Immature natural killer cell (primary cell): ENCODE results near the gene SURF4. TPM values are rescaled to one million over a fixed set of nuclear protein-coding genes. Genes with fewer than 3 reads are reported as not detected.

Experiments used
- DNase-seq, 3 donors: peaks; one replicate each; pipeline ENCODE4 v3.0.0; 2022; ENCODE audit warnings: mixed read lengths in 1 of 3
- H3K27ac Mint-ChIP-seq, 6 donors: one replicate each; pipeline ENCODE4 v1.8.0; 2020; ENCODE audit warnings: mixed read lengths in 6 of 6, mild to moderate bottlenecking in 5 of 6, inconsistent platforms in 4 of 6, moderate library complexity in 3 of 6
- H3K27me3 Mint-ChIP-seq, 3 donors: one replicate each; pipeline ENCODE4 v1.8.0; 2020 to 2021; ENCODE audit warnings: low read depth in 3 of 3, mild to moderate bottlenecking in 3 of 3, mixed read lengths in 3 of 3, moderate library complexity in 3 of 3, inconsistent platforms in 1 of 3
- H3K36me3 Mint-ChIP-seq, 3 donors: one replicate each; pipeline ENCODE4 v1.8.0; 2020; ENCODE audit warnings: mixed read lengths in 3 of 3, inconsistent platforms in 2 of 3, mild to moderate bottlenecking in 2 of 3
- H3K4me1 Mint-ChIP-seq, 2 donors: one replicate each; pipeline ENCODE4 v1.8.0; 2020; ENCODE audit warnings: inconsistent platforms in 2 of 2, mild to moderate bottlenecking in 2 of 2, mixed read lengths in 2 of 2, moderate library complexity in 1 of 2
- H3K4me3 Mint-ChIP-seq, 5 donors: one replicate each; pipeline ENCODE4 v1.8.0; 2020; ENCODE audit warnings: mild to moderate bottlenecking in 5 of 5, mixed read lengths in 5 of 5, inconsistent platforms in 3 of 5, moderate library complexity in 3 of 5
- H3K9me3 Mint-ChIP-seq, 6 donors: one replicate each; pipeline ENCODE4 v1.8.0; 2020; ENCODE audit warnings: mild to moderate bottlenecking in 6 of 6, mixed read lengths in 6 of 6, inconsistent platforms in 4 of 6, moderate library complexity in 3 of 6
- polyA plus RNA-seq, 3 donors: library from polyadenylated mRNA; unstranded; fragments of 300-500 nt; fragmentation: Illumina TruSeq; gene quantifications; one replicate each; pipeline ENCODE4 v1.2.3, GENCODE V29; 2021

SURF4 gene
- polyA plus RNA-seq, 3 donors from 2014 or later: 195 to 304 (median 198) TPM

- H3K27ac Mint-ChIP-seq: no peak overlapping the region
- DNase-seq: no peak
- H3K9me3 Mint-ChIP-seq: no peaks in the 10 kb centered on the region
- peaks cover 1 to 5% (median 4%) of the 10 kb centered on the region in 3 donors for H3K27me3 Mint-ChIP-seq
- H3K4me1 Mint-ChIP-seq: no peaks in the 10 kb centered on the region
- H3K4me3 Mint-ChIP-seq: no peak overlapping the region
- no peaks in the 10 kb centered on the region for H3K36me3 Mint-ChIP-seq
Observed at GRCh38 chr9:133390713-133391112, 14.9 kb upstream of the SURF4 start.

- Mint-ChIP-seq H3K27ac (no peak overlapping the region), H3K4me1 (no peaks in the 10 kb centered on the region), H3K36me3 (no peaks in the 10 kb centered on the region), H3K9me3 (no peaks in the 10 kb centered on the region), H3K4me3 (no peak overlapping the region), H3K27me3 (peaks cover 1 to 5% (median 4%) of the 10 kb centered on the region in 3 donors)
- no peak for DNase-seq
Observed at GRCh38 chr9:133389562-133389961, 13.7 kb upstream of the SURF4 start.

- Mint-ChIP-seq H3K9me3 (no peaks in the 10 kb centered on the region), H3K27ac (no peak overlapping the region), H3K4me3 (no peak overlapping the region), H3K4me1 (no peaks in the 10 kb centered on the region), H3K27me3 (peaks cover 1 to 5% (median 4%) of the 10 kb centered on the region in 3 donors), H3K36me3 (no peaks in the 10 kb centered on the region)
- DNase-seq: no peak
Observed at GRCh38 chr9:133389025-133389557, 13.2 kb upstream of the SURF4 start.

- DNase-seq: no peak
- H3K27me3 Mint-ChIP-seq: peaks cover 1 to 5% (median 4%) of the 10 kb centered on the region in 3 donors
- H3K4me3 Mint-ChIP-seq: no peak overlapping the region
- H3K9me3 Mint-ChIP-seq: no peaks in the 10 kb centered on the region
- no peaks in the 10 kb centered on the region for H3K4me1 Mint-ChIP-seq
- no peaks in the 10 kb centered on the region for H3K36me3 Mint-ChIP-seq
- H3K27ac Mint-ChIP-seq: no peak overlapping the region
Observed at GRCh38 chr9:133387680-133388079, 11.8 kb upstream of the SURF4 start.

- no peaks in the 10 kb centered on the region for H3K9me3 Mint-ChIP-seq
- no peaks in the 10 kb centered on the region for H3K4me1 Mint-ChIP-seq
- no peak overlapping the region for H3K4me3 Mint-ChIP-seq
- no peaks in the 10 kb centered on the region for H3K36me3 Mint-ChIP-seq
- H3K27me3 Mint-ChIP-seq: peaks cover 1 to 5% (median 4%) of the 10 kb centered on the region in 3 donors
- no peak for DNase-seq
- H3K27ac Mint-ChIP-seq: no peak overlapping the region
Observed at GRCh38 chr9:133386338-133386737, 10.5 kb upstream of the SURF4 start.

GRCh38 chr9:133385452-133385851 lies 9.6 kb upstream of the SURF4 start:
- H3K36me3 Mint-ChIP-seq: no peaks in the 10 kb centered on the region
- H3K4me3 Mint-ChIP-seq: no peak overlapping the region
- no peak for DNase-seq
- peaks cover 1 to 5% (median 4%) of the 10 kb centered on the region in 3 donors for H3K27me3 Mint-ChIP-seq
- no peaks in the 10 kb centered on the region for H3K9me3 Mint-ChIP-seq
- no peak overlapping the region for H3K27ac Mint-ChIP-seq
- no peaks in the 10 kb centered on the region for H3K4me1 Mint-ChIP-seq

GRCh38 chr9:133384736-133385321 lies 9.0 kb upstream of the SURF4 start:
- DNase-seq: no peak
- Mint-ChIP-seq H3K27ac (no peak overlapping the region), H3K4me1 (no peaks in the 10 kb centered on the region), H3K9me3 (no peaks in the 10 kb centered on the region), H3K4me3 (no peak overlapping the region), H3K36me3 (no peaks in the 10 kb centered on the region), H3K27me3 (peaks cover 1 to 3% (median 3%) of the 10 kb centered on the region in 3 donors)

- DNase-seq: no peak
- H3K4me1 Mint-ChIP-seq: no peaks in the 10 kb centered on the region
- H3K9me3 Mint-ChIP-seq: no peaks in the 10 kb centered on the region
Observed at GRCh38 chr9:133383438-133383837, 7.6 kb upstream of the SURF4 start.

GRCh38 chr9:133382507-133383141 lies 6.8 kb upstream of the SURF4 start:
- Mint-ChIP-seq H3K9me3 (no peaks in the 10 kb centered on the region), H3K4me3 (no peak overlapping the region)

More at GRCh38 chr9:133383438-133383837, 7.6 kb upstream of the SURF4 start:
- H3K27me3 Mint-ChIP-seq: no peaks in the 10 kb centered on the region
- no peaks in the 10 kb centered on the region for H3K36me3 Mint-ChIP-seq
- H3K4me3 Mint-ChIP-seq: no peak overlapping the region
- H3K27ac Mint-ChIP-seq: no peak overlapping the region

GRCh38 chr9:133380734-133381133 lies 4.9 kb upstream of the SURF4 start:
- Mint-ChIP-seq H3K4me3 (no peak overlapping the region), H3K27ac (no peak overlapping the region), H3K36me3 (no peaks in the 10 kb centered on the region), H3K4me1 (peaks cover 0 to 2% of the 10 kb centered on the region in 2 donors), H3K9me3 (no peaks in the 10 kb centered on the region), H3K27me3 (peaks cover 0 to 5% (median 0%) of the 10 kb centered on the region in 3 donors)
- no peak for DNase-seq

More at GRCh38 chr9:133382507-133383141, 6.8 kb upstream of the SURF4 start:
- no peaks in the 10 kb centered on the region for H3K36me3 Mint-ChIP-seq
- H3K27ac Mint-ChIP-seq: no peak overlapping the region
- DNase-seq: peak; percentile 36 to 49 (median 39)
- no peaks in the 10 kb centered on the region for H3K4me1 Mint-ChIP-seq
- H3K27me3 Mint-ChIP-seq: peaks cover 0 to 2% (median 0%) of the 10 kb centered on the region in 3 donors

GRCh38 chr9:133379153-133380086 lies 3.6 kb upstream of the SURF4 start:
- Mint-ChIP-seq H3K27me3 (peaks cover 0 to 12% (median 7%) of the 10 kb centered on the region in 3 donors), H3K9me3 (no peaks in the 10 kb centered on the region), H3K36me3 (no peaks in the 10 kb centered on the region), H3K4me1 (peaks cover 8 to 10% of the 10 kb centered on the region in 2 donors), H3K27ac (no peak overlapping the region), H3K4me3 (no peak overlapping the region)
- no peak for DNase-seq

GRCh38 chr9:133378408-133378962 lies 2.6 kb upstream of the SURF4 start:
- no peaks in the 10 kb centered on the region for H3K36me3 Mint-ChIP-seq
- peaks cover 0 to 12% (median 7%) of the 10 kb centered on the region in 3 donors for H3K27me3 Mint-ChIP-seq
- no peak overlapping the region for H3K27ac Mint-ChIP-seq
- peaks cover 16 to 17% of the 10 kb centered on the region in 2 donors for H3K4me1 Mint-ChIP-seq
- peak overlapping the region in 1 of 5 donors; percentile 27 for H3K4me3 Mint-ChIP-seq
- DNase-seq: no peak
- no peaks in the 10 kb centered on the region for H3K9me3 Mint-ChIP-seq

GRCh38 chr9:133377721-133378216 lies 1.9 kb upstream of the SURF4 start:
- Mint-ChIP-seq H3K36me3 (no peaks in the 10 kb centered on the region), H3K27ac (no peak overlapping the region), H3K27me3 (peaks cover 0 to 12% (median 7%) of the 10 kb centered on the region in 3 donors), H3K9me3 (no peaks in the 10 kb centered on the region), H3K4me1 (peaks cover 22 to 24% of the 10 kb centered on the region in 2 donors), H3K4me3 (peak overlapping the region in 2 of 5 donors; percentile 77 to 78)
- DNase-seq: no peak
